ENCODE data around the gene ELAVL1.

The ELAVL1 gene

GRCh38 chr19:7908742-7909461 is 96.5 kb downstream of the ELAVL1 start:
- no peak for DNase-seq

Data from RPMI8226 (cell line).